Measurements from ENCODE around the gene VPS16.
A peak's percentile ranks its signal among the peaks of the same experiment; 100 is the strongest.

Gene VPS16

GRCh38 chr20:2903686-2904085 is 63.1 kb downstream of the VPS16 start:
- DNase-seq: no peak

DNA sequence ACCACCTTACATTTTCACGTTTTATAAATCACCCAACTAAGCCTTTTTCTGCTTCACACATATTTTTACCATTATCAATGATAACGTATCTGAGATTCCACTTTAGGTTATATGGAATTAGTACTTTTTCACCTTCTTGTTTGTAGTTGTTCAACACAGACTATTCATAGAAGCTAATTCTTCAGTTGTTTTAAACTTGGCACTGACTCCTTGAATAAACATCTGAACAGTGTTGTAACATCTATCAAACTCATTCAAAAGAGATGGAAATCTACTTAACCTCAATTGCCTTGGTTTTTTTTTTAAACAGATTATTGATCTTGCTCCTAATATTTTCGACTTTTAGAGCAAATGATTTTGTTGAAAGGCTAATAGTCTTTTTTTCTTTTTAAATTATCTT is 67.0 kb downstream of the VPS16 start:
- DNase-seq: no peak

DNA sequence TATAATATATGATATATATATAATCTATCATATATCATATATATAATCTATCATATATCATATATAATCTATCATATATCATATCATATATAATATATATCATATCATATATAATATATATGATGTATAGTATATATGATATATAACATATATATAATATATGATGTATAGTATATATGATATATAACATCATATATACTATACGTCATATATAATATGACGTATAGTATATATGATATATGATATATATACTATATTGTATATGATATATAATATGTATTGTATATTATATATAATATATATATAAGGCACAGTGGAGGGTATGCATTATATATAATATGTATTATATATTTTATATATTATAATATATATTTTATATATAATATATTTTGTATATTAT is 69.4 kb downstream of the VPS16 start:
- DNase-seq: no peak

DNA sequence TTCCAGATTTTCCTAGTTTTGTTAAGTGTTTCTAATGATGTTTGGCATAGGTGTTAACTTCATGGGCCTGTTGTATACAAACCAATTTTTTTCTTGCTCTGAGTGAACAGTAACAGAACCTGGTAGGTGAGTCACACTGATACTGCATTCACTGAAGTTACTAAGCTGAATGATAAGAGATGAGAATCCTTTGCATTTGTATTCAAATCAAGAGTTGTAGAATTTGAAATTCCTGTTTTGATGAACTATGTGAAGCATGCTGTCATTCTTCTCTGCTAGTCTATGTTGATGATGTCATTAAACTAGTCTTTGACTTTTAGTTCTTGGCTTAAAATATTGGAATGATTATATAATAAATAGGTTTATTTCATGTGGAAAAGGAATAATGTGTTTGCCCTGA is 70.7 kb downstream of the VPS16 start:
- no peak for DNase-seq

DNA sequence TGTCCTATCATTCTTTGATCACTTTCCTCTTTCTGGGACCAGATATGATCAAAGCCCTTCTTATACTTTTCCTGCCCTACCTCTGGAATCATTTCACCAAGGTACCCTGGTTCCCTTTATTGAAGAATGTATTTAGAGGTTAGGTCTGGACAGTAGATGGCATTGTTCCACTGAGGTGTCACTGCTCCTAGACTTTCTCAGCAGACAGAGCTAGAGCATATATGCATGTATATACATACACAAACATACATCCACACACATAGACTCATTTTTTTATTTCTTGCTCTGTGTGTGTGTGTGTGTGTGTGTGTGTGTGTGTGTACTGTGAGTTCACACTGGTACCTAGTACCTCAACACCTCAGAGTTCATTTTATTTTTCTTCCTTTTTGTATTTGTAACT is 73.6 kb downstream of the VPS16 start:
- peak in 1 of 2 donors; percentile 31 for DNase-seq

Measured in bone marrow (tissue), 2 donors.